Measurements from ENCODE around the gene PER3.

DNA sequence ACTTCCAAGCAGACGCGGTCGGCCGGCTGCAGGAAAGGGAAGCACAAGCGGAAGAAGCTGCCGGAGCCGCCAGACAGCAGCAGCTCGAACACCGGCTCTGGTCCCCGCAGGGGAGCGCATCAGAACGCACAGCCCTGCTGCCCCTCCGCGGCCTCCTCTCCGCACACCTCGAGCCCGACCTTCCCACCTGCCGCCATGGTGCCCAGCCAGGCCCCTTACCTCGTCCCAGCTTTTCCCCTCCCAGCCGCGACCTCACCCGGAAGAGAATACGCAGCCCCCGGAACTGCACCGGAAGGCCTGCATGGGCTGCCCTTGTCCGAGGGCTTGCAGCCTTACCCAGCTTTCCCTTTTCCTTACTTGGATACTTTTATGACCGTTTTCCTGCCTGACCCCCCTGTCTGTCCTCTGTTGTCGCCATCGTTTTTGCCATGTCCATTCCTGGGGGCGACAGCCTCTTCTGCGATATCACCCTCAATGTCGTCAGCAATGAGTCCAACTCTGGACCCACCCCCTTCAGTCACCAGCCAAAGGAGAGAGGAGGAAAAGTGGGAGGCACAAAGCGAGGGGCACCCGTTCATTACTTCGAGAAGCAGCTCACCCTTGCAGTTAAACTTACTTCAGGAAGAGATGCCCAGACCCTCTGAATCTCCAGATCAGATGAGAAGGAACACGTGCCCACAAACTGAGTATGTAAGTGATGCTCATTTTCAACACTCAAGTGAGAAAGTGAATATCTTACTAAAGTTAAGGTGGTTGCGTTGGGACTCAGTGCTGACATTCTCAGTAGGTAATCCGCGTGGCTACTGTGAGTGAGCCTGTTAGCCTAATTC is 43.2 kb downstream of the PER3 start:
- TF ChIP-seq, protein P1, sequence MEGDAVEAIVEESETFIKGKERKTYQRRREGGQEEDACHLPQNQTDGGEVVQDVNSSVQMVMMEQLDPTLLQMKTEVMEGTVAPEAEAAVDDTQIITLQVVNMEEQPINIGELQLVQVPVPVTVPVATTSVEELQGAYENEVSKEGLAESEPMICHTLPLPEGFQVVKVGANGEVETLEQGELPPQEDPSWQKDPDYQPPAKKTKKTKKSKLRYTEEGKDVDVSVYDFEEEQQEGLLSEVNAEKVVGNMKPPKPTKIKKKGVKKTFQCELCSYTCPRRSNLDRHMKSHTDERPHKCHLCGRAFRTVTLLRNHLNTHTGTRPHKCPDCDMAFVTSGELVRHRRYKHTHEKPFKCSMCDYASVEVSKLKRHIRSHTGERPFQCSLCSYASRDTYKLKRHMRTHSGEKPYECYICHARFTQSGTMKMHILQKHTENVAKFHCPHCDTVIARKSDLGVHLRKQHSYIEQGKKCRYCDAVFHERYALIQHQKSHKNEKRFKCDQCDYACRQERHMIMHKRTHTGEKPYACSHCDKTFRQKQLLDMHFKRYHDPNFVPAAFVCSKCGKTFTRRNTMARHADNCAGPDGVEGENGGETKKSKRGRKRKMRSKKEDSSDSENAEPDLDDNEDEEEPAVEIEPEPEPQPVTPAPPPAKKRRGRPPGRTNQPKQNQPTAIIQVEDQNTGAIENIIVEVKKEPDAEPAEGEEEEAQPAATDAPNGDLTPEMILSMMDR (IDR thresholded peaks at IDR 0.05) = no peak
- TF ChIP-seq POLR2A (IDR thresholded peaks at IDR 0.05) = no peak
